K562 (cell line): ENCODE data around the gene SERPING1. TPM values are rescaled to one million over a fixed set of nuclear protein-coding genes. Genes with fewer than 3 reads are reported as not detected.

Experiments used
- ADNP ChIP-seq: fragments of 200-800 bp; sonication (Bioruptor generic); IDR thresholded peaks from 2 replicates; pipeline ENCODE4 v1.6.1; 2016; ENCODE audit warnings: missing genetic modification characterization, missing compliant biosample characterization
- ATF1 ChIP-seq, 2 experiments: fragments of 450-650 bp in 1 of 2; IDR thresholded peaks; 2 replicates each; pipeline ENCODE4 v1.6.1; 2016; ENCODE audit warnings: missing compliant biosample characterization in 1 of 2, missing genetic modification characterization in 1 of 2
- BRF2 ChIP-seq: IDR thresholded peaks from 3 replicates; pipeline ENCODE4 v1.6.1; 2011; ENCODE audit warnings: borderline replicate concordance, mild to moderate bottlenecking; ENCODE audit not compliant: insufficient read length, insufficient read depth
- DMBX1 ChIP-seq: fragments of 250-450 bp; sonication (Bioruptor Pico); IDR thresholded peaks from 2 replicates; pipeline ENCODE4 v1.8.0; 2022; ENCODE audit warnings: inconsistent platforms, mild to moderate bottlenecking, moderate library complexity, borderline replicate concordance
- GTF2F1 ChIP-seq: IDR thresholded peaks from 2 replicates; pipeline ENCODE4 v1.6.1; 2011; ENCODE audit warnings: low read depth, low read length, improper control_type of control experiment
- HMG20A ChIP-seq: fragments of 450-650 bp; formaldehyde crosslinking; conservative IDR thresholded peaks from 2 replicates; pipeline ENCODE4 v1.4.0; 2020; ENCODE audit warnings: mild to moderate bottlenecking, mixed read lengths
- HNRNPH1 ChIP-seq: fragments of 200-400 bp; formaldehyde crosslinking; optimal IDR thresholded peaks from 2 replicates; pipeline ENCODE3; 2017; ENCODE audit warnings: low read depth, mild to moderate bottlenecking, low read length, moderate library complexity
- MAFK ChIP-seq: IDR thresholded peaks from 2 replicates; pipeline ENCODE4 v1.6.1; 2011; ENCODE audit warnings: low read length, improper control_type of control experiment
- MCM2 ChIP-seq: fragments of 450-650 bp; IDR thresholded peaks from 2 replicates; pipeline ENCODE4 v1.6.1; 2017; ENCODE audit warnings: low read depth, mild to moderate bottlenecking
- PCBP1 ChIP-seq: fragments of 200-400 bp; formaldehyde crosslinking; IDR thresholded peaks from 2 replicates; pipeline ENCODE4 v1.6.1; 2018; ENCODE audit warnings: mild to moderate bottlenecking, low read depth, low read length; ENCODE audit not compliant: poor library complexity, severe bottlenecking
- RNF2 ChIP-seq: sonication (generic); IDR thresholded peaks from 2 replicates; pipeline ENCODE4 v1.6.1; 2016
- TAF15 ChIP-seq: fragments of 200-400 bp; formaldehyde crosslinking; IDR thresholded peaks from 2 replicates; pipeline ENCODE4 v1.6.1; 2017; ENCODE audit warnings: mild to moderate bottlenecking, low read depth, low read length, moderate library complexity
- TEAD2 ChIP-seq: fragments of 450-650 bp; IDR thresholded peaks from 2 replicates; pipeline ENCODE4 v1.6.1; 2016; ENCODE audit warnings: missing genetic modification characterization, control low read depth, missing compliant biosample characterization
- TRIM24 ChIP-seq, 2 experiments: fragments of 450-650 bp; IDR thresholded peaks; 2 replicates each; pipeline ENCODE4 v1.6.1; 2016
- U2AF2 ChIP-seq: fragments of 200-400 bp; formaldehyde crosslinking; optimal IDR thresholded peaks from 2 replicates; pipeline ENCODE3; 2017; ENCODE audit warnings: low read depth, mild to moderate bottlenecking, low read length
- ZNF253 ChIP-seq: fragments of 250-450 bp; sonication (Bioruptor Pico); conservative IDR thresholded peaks from 2 replicates; pipeline ENCODE4 v1.6.1; 2021; ENCODE audit warnings: mild to moderate bottlenecking
- ZNF311 ChIP-seq: fragments of 250-450 bp; sonication (Bioruptor Pico); IDR thresholded peaks from 2 replicates; pipeline ENCODE4 v1.4.0; 2020; ENCODE audit warnings: mild to moderate bottlenecking, moderate library complexity
- polyA plus RNA-seq, 8 experiments: library from polyadenylated mRNA; depleted of rRNA in 4 of 8; stranded (reverse) in 5 of 8; unstranded in 3 of 8; fragments of >200 nt; fragmentation: Nextera tagmentation in 2 of 8; fragmentation: Illumina TruSeq in 1 of 8; extraction: Ambion mirVana in 2 of 8; extraction: Trizol in 1 of 8; gene quantifications; 2 replicates each; pipeline versions ENCODE4 v1.2.1 to v1.2.3, GENCODE V29; 2011 to 2014; ENCODE audit warnings: inconsistent platforms in 1 of 8, missing spikeins in 1 of 8
- total RNA-seq, 7 experiments: library from RNA; depleted of rRNA in 6 of 7; stranded (reverse); fragments of >200 nt in 6 of 7; fragmentation: Illumina TruSeq in 2 of 7; extraction: Trizol in 2 of 7; gene quantifications; 2 replicates each; pipeline versions ENCODE4 v1.2.1 to v1.2.3, GENCODE V29; 2011 to 2021; ENCODE audit warnings: low replicate concordance in 1 of 7
- TF ChIP-seq, protein P1 (sequence below), 2 experiments: fragments of 450-650 bp; IDR thresholded peaks; 2 replicates each; pipeline ENCODE4 v1.6.1; 2016
- TF ChIP-seq, protein P2 (sequence below), 2 experiments: fragments of 450-650 bp in 1 of 2; sonication (generic) in 1 of 2; formaldehyde crosslinking; conservative IDR thresholded peaks; 2 replicates each; pipeline versions ENCODE4 v1.4.0 to v1.8.1; 2020 to 2022; ENCODE audit warnings: mild to moderate bottlenecking in 1 of 2, missing genetic modification reagents in 1 of 2
- TF ChIP-seq, protein P3 (sequence below): fragments of 450-650 bp; IDR thresholded peaks from 2 replicates; pipeline ENCODE4 v1.7.0; 2016; ENCODE audit warnings: borderline replicate concordance
- TF ChIP-seq, protein P4 (sequence below): sonication (generic); formaldehyde crosslinking; IDR thresholded peaks from 2 replicates; pipeline ENCODE4 v1.8.1; 2022; ENCODE audit warnings: missing genetic modification reagents

The SERPING1 gene
- total and polyA plus RNA-seq, 9 of the 15 experiments (the other 6 are each of a cell fraction or from before 2014, with no cell fraction given), result 0.10 to 1.00 (median 0.21) TPM; not detected in 2

DNA sequence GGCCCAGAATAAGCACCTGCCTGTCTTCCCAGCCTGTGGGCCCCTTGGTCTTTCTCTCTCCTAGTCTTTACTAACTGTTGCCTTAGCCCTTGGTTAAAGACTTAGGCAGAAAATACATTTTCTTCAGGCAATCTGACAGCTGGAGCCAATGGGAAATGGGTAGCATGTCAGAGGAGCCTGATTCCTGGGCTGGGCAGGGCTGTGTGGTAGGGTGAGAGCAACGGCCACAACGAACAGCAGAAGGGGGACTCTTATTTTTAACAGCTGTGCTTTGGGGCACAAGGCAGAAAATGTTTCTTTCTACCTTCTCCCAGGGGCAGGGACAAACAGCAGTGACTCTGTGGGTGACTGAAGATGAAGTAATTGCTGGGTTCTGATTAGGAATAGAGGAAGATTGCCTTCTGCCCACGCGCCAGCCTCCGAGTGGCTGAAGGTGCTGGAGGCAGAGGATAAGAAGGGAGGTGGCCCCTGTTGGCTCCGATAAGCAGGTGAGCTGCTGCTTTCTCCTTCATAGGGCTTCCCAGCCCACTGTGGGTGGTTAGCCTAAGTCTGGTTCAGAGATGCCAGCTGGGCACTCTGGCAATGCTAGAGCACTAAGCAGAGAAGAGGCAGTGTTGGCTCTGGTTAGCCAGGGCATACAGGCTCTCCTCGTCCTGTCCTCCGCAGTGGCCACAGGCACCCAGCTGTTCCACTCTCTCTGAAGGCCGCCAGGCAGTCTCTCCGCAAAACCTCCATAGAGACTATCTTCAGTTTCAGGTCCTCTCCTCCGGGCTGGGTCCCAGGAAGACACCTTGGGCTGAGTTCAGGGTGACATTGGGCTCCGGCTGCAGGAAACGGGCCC, 50.7 kb downstream of the SERPING1 start (continued):
- no peak for TF ChIP-seq PCBP1
- peak; percentile 90 to 93 for TF ChIP-seq TRIM24 (IDR thresholded peaks at IDR 0.05)
- no peak for TF ChIP-seq HNRNPH1
- TF ChIP-seq, protein P1, sequence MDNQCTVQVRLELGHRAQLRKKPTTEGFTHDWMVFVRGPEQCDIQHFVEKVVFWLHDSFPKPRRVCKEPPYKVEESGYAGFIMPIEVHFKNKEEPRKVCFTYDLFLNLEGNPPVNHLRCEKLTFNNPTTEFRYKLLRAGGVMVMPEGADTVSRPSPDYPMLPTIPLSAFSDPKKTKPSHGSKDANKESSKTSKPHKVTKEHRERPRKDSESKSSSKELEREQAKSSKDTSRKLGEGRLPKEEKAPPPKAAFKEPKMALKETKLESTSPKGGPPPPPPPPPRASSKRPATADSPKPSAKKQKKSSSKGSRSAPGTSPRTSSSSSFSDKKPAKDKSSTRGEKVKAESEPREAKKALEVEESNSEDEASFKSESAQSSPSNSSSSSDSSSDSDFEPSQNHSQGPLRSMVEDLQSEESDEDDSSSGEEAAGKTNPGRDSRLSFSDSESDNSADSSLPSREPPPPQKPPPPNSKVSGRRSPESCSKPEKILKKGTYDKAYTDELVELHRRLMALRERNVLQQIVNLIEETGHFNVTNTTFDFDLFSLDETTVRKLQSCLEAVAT (IDR thresholded peaks at IDR 0.05), result no peak
- TF ChIP-seq DMBX1, result peak; percentile 87
- TF ChIP-seq ADNP (tag), result no peak
- no peak for TF ChIP-seq TAF15
- no peak for TF ChIP-seq ZNF311 (CRISPR knock-in tag)
- TF ChIP-seq, protein P2, sequence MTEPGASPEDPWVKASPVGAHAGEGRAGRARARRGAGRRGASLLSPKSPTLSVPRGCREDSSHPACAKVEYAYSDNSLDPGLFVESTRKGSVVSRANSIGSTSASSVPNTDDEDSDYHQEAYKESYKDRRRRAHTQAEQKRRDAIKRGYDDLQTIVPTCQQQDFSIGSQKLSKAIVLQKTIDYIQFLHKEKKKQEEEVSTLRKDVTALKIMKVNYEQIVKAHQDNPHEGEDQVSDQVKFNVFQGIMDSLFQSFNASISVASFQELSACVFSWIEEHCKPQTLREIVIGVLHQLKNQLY (CRISPR knock-in tag; conservative IDR thresholded peaks at IDR 0.05), result no peak
- no peak for TF ChIP-seq BRF2
- no peak for TF ChIP-seq HMG20A (CRISPR knock-in tag)
- no peak for TF ChIP-seq MCM2
- TF ChIP-seq ATF1 (CRISPR knock-in tag; IDR thresholded peaks at IDR 0.05), result no peak
- no peak for TF ChIP-seq ATF1 (tag; IDR thresholded peaks at IDR 0.05)
- no peak for TF ChIP-seq TEAD2 (tag)
- TF ChIP-seq, protein P3, sequence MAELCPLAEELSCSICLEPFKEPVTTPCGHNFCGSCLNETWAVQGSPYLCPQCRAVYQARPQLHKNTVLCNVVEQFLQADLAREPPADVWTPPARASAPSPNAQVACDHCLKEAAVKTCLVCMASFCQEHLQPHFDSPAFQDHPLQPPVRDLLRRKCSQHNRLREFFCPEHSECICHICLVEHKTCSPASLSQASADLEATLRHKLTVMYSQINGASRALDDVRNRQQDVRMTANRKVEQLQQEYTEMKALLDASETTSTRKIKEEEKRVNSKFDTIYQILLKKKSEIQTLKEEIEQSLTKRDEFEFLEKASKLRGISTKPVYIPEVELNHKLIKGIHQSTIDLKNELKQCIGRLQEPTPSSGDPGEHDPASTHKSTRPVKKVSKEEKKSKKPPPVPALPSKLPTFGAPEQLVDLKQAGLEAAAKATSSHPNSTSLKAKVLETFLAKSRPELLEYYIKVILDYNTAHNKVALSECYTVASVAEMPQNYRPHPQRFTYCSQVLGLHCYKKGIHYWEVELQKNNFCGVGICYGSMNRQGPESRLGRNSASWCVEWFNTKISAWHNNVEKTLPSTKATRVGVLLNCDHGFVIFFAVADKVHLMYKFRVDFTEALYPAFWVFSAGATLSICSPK, result no peak
- TF ChIP-seq ZNF253, result no peak
- TF ChIP-seq, protein P4, sequence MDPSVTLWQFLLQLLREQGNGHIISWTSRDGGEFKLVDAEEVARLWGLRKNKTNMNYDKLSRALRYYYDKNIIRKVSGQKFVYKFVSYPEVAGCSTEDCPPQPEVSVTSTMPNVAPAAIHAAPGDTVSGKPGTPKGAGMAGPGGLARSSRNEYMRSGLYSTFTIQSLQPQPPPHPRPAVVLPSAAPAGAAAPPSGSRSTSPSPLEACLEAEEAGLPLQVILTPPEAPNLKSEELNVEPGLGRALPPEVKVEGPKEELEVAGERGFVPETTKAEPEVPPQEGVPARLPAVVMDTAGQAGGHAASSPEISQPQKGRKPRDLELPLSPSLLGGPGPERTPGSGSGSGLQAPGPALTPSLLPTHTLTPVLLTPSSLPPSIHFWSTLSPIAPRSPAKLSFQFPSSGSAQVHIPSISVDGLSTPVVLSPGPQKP (CRISPR knock-in tag), result no peak
- no peak for TF ChIP-seq U2AF2
- TF ChIP-seq GTF2F1, result no peak
- peak; percentile 89 for TF ChIP-seq RNF2
- TF ChIP-seq MAFK, result no peak
